Measurements from ENCODE around the gene ACCS. TPM values are rescaled to one million over a fixed set of nuclear protein-coding genes. Genes with fewer than 3 reads are reported as not detected.

The ACCS gene
- polyA plus RNA-seq, 1 donor from 2014 or later: not detected

DNA sequence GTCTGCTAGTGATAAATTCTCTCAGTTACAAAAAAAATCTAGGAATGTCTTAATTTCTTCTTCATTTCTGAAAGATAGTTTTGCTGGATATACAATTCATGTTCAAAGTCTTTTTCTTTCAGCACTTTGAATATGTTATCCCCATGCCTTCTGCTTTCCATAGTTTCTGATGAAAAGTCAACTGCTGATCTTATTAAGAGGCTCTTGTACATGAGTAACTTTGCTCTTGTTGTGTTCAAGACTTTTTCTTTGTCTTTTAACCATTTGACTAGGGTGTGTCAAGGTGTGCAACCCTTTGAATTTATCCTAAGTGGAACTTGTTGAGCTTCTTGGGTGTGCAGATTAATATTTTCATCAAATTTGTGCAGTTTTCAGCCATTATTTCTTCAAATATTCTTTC, 40.3 kb upstream of the ACCS start:
- no peak for TF ChIP-seq MXI1 (conservative IDR thresholded peaks at IDR 0.05; ENCODE audit: poor library complexity, severe bottlenecking)
- TF ChIP-seq TAF1 (IDR thresholded peaks at IDR 0.05; ENCODE audit: low read depth): no peak
- TF ChIP-seq, protein P1, sequence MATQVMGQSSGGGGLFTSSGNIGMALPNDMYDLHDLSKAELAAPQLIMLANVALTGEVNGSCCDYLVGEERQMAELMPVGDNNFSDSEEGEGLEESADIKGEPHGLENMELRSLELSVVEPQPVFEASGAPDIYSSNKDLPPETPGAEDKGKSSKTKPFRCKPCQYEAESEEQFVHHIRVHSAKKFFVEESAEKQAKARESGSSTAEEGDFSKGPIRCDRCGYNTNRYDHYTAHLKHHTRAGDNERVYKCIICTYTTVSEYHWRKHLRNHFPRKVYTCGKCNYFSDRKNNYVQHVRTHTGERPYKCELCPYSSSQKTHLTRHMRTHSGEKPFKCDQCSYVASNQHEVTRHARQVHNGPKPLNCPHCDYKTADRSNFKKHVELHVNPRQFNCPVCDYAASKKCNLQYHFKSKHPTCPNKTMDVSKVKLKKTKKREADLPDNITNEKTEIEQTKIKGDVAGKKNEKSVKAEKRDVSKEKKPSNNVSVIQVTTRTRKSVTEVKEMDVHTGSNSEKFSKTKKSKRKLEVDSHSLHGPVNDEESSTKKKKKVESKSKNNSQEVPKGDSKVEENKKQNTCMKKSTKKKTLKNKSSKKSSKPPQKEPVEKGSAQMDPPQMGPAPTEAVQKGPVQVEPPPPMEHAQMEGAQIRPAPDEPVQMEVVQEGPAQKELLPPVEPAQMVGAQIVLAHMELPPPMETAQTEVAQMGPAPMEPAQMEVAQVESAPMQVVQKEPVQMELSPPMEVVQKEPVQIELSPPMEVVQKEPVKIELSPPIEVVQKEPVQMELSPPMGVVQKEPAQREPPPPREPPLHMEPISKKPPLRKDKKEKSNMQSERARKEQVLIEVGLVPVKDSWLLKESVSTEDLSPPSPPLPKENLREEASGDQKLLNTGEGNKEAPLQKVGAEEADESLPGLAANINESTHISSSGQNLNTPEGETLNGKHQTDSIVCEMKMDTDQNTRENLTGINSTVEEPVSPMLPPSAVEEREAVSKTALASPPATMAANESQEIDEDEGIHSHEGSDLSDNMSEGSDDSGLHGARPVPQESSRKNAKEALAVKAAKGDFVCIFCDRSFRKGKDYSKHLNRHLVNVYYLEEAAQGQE (IDR thresholded peaks at IDR 0.05; ENCODE audit: borderline replicate concordance): no peak
- TF ChIP-seq POLR2AphosphoS5 (IDR thresholded peaks at IDR 0.05): no peak
- no peak for TF ChIP-seq SMC3 (conservative IDR thresholded peaks at IDR 0.05; ENCODE audit: poor library complexity)
- no peak for TF ChIP-seq EP300 (conservative IDR thresholded peaks at IDR 0.05; ENCODE audit: poor library complexity, severe bottlenecking)
- TF ChIP-seq, protein P2, sequence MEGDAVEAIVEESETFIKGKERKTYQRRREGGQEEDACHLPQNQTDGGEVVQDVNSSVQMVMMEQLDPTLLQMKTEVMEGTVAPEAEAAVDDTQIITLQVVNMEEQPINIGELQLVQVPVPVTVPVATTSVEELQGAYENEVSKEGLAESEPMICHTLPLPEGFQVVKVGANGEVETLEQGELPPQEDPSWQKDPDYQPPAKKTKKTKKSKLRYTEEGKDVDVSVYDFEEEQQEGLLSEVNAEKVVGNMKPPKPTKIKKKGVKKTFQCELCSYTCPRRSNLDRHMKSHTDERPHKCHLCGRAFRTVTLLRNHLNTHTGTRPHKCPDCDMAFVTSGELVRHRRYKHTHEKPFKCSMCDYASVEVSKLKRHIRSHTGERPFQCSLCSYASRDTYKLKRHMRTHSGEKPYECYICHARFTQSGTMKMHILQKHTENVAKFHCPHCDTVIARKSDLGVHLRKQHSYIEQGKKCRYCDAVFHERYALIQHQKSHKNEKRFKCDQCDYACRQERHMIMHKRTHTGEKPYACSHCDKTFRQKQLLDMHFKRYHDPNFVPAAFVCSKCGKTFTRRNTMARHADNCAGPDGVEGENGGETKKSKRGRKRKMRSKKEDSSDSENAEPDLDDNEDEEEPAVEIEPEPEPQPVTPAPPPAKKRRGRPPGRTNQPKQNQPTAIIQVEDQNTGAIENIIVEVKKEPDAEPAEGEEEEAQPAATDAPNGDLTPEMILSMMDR (IDR thresholded peaks at IDR 0.05; ENCODE audit: poor library complexity, severe bottlenecking): no peak
- no peak for TF ChIP-seq RAD21 (conservative IDR thresholded peaks at IDR 0.05)

DNA sequence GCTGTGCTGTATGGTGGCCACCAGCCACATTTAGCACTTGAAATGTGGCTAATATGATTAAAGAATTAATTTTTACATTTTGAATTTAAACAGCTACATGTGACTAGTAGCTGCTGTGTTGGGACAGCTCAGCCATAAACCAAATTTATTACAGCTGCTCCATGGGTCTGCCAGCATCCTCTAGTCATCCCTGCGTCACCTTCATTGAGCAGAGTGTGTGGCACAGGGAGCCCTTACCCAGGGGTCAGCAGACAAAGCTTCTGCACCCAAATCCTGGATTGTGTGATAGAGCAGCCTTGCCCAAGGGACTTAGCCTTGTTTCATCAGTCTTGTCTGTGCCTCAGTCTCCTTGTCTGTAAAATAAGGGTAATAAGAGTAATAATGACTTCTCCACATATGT, 37.7 kb upstream of the ACCS start:
- no peak overlapping the region for H2AFZ ChIP-seq (ENCODE audit: low read depth, low read length)
- no peaks in the 10 kb centered on the region for H3K79me2 ChIP-seq (replicated peaks; ENCODE audit: insufficient read depth, low read length)
- H3K27ac ChIP-seq (ENCODE audit: low read length): no peak overlapping the region
- H3K4me3 ChIP-seq (ENCODE audit: low read length): no peak overlapping the region
- H3F3A ChIP-seq (ENCODE audit: insufficient read depth, low read length, poor library complexity, severe bottlenecking): no peaks in the 10 kb centered on the region
- H4K20me1 ChIP-seq (ENCODE audit: insufficient read depth): no peaks in the 10 kb centered on the region
- no peak overlapping the region for H3K9ac ChIP-seq (ENCODE audit: low read length)
- H3K36me3 ChIP-seq (ENCODE audit: insufficient read depth, low read length): no peaks in the 10 kb centered on the region
- TF ChIP-seq, protein P2 (IDR thresholded peaks at IDR 0.05; ENCODE audit: poor library complexity, severe bottlenecking): no peak
- TF ChIP-seq RAD21 (conservative IDR thresholded peaks at IDR 0.05) (no peak), SMC3 (conservative IDR thresholded peaks at IDR 0.05; ENCODE audit: poor library complexity) (no peak), MXI1 (conservative IDR thresholded peaks at IDR 0.05; ENCODE audit: poor library complexity, severe bottlenecking) (no peak)
- TF ChIP-seq, protein P1 (IDR thresholded peaks at IDR 0.05; ENCODE audit: borderline replicate concordance): no peak
- H3K9me3 ChIP-seq (ENCODE audit: low read length): no peaks in the 10 kb centered on the region
- no peak overlapping the region for H3K4me2 ChIP-seq (ENCODE audit: low read length)
- no peaks in the 10 kb centered on the region for H3K27me3 ChIP-seq (ENCODE audit: insufficient read depth, low read depth, low read length)
- no peaks in the 10 kb centered on the region for H3K9me2 ChIP-seq (ENCODE audit: insufficient read depth, low read length)

More for the DNA sequence above, 40.3 kb upstream of the ACCS start:
- H3K79me2 ChIP-seq (replicated peaks; ENCODE audit: insufficient read depth, low read length): no peaks in the 10 kb centered on the region
- H3K9me3 ChIP-seq (ENCODE audit: low read length): peaks cover 3% of the 10 kb centered on the region
- H3K36me3 ChIP-seq (ENCODE audit: insufficient read depth, low read length): no peaks in the 10 kb centered on the region
- H3F3A ChIP-seq (ENCODE audit: insufficient read depth, low read length, poor library complexity, severe bottlenecking): no peaks in the 10 kb centered on the region
- no peak overlapping the region for H2AFZ ChIP-seq (ENCODE audit: low read depth, low read length)
- H4K20me1 ChIP-seq (ENCODE audit: insufficient read depth): no peaks in the 10 kb centered on the region
- H3K27me3 ChIP-seq (ENCODE audit: insufficient read depth, low read depth, low read length): no peaks in the 10 kb centered on the region
- no peaks in the 10 kb centered on the region for H3K9me2 ChIP-seq (ENCODE audit: insufficient read depth, low read length)
- H3K9ac ChIP-seq (ENCODE audit: low read length): no peak overlapping the region
- H3K4me2 ChIP-seq (ENCODE audit: low read length): no peak overlapping the region
- H3K27ac ChIP-seq (ENCODE audit: low read length): no peak overlapping the region
- H3K4me3 ChIP-seq (ENCODE audit: low read length): no peak overlapping the region

All from neural cell (in vitro differentiated cells).